GM18511 (cell line): ENCODE data around the gene SCGB1A1.
"Not testable (repeated sequence)": the region's sequence is repeated elsewhere in the genome, so short reads cannot be mapped to it uniquely, and the experiment has no call there.

ENCODE experiments used
- ATAC-seq: cut with Tn5 transposase; IDR thresholded peaks from one replicate; pipeline ENCODE4 v1.9.1; 2021; ENCODE audit warnings: mild to moderate bottlenecking, moderate library complexity; ENCODE audit not compliant: unreplicated experiment

SCGB1A1 gene

DNA sequence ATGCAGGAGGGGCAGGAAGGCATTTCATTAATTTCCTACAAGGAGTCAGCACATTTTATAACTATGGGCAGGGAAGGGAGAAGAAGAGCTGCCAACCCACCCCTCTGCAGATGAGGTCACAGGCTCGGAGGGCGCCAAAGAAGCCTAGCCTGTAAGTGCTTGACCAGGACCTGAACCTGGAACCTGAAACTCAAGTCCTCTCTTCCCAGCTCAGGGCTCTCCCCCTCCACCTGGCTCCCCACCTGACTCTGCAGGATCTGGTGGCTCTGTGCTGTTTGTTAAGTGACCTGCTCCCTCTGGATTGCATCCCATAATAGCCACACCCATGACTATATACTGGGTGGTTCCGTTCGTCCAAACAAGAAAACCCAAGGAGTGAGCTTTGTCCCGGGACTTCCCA lies 27.3 kb downstream of the SCGB1A1 start:
- no peak for ATAC-seq

DNA sequence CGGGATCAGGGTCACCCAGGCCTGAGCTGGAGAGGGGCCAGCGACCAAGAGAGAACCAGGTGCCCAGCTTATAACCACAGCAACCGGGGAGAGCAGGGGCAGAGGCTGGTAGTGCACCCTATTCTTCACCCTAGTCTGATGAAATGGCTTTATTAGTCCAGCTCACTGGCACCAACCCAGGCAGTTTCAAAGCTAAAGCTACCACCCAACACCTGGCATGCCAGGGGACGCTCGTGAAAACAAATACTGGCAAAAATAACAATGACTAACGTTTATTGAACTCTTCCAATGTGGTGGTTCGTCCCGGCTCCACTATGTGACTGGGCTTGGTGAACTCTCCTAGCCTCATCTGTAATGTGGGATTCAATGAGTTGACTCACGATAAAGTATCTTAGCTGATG lies 30.6 kb downstream of the SCGB1A1 start:
- no peak for ATAC-seq

DNA sequence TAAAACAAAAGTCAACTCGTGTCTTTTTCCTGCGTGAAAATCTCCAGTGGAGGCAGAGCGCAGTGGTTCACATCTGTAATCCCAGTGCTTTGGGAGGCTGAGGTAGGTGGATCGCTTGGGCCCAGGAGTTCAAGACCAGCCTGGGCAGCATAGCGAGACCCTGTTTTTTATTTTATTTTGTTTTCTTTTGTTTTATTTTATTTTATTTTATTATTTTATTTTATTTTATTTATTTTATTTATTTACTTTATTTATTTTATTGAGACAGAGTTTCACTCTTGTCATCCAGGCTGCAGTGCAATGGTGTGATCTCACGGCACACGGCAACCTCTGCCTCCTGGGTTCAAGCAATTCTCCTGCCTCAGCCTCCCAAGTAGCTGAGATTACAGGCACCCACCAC lies 31.1 kb downstream of the SCGB1A1 start:
- not testable (repeated sequence) for ATAC-seq

DNA sequence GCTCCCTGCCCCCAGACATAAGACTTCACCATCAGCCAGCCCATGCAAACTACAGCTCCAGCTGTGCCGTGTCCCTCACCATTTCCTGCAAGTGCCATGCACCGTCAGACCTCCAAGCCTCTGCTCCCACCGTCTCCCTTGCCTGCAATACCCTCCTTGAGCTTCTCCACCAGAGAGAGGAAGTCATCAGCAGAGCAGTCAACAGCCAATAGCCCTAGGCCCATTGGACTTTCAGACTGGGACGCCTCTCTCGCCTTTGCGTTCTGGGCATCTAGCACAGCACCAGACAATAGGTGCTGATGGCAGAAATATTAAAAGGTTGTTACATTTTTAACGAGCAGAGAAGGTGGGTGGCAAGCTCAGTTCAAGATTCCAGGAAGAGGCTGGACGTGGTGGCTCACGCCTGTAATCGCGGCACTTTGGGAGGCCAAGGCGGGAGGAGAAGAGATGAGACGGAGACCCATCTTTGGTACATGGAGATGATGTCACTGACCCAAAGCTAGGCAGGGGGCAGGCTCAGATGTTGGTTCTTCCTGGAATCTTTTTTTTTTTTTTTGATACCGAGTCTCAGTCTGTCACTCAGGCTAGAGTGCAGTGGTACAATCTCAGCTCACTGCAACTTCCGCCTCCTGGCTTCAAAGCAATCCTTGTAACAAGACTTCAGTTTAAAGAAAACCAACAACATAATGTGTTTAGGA lies 31.9 kb downstream of the SCGB1A1 start:
- no peak for ATAC-seq

DNA sequence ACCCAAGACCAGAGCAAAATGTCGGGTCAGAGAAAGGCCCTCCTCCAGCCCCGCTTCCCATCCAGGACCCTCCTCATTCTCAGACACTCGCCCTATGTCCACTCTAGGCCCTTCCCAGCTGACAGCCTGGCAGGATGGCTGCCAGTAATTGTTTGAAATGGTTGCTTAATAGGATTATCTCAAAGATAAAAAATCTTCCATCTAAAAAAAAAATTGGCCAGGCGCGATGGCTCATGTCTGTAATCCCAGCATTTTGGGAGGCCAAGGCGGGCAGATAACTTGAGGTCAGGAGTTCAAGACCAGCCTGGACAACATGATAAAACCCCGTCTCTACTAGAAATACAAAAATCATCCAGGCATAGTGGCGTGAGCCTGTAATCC lies 32.4 kb downstream of the SCGB1A1 start:
- no peak for ATAC-seq

DNA sequence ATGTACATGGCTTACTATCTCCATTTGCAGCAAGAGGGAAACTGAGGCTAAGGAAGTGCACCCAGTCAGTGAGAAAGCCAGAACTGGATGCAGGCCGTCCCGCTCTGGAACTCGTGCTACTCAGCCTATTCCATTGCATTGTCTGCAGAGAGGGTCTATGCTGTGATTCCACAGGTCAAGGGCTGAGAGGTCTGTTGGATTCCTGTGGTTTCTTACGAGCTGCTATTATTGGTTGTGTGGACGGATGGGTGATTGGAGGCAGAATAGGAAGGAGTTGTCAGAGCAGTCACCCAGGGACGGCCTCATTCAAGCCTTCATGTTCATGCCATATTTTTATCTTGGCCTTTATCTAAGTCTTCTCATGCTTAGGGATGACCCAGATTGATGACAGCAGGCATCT lies 33.4 kb downstream of the SCGB1A1 start:
- no peak for ATAC-seq

DNA sequence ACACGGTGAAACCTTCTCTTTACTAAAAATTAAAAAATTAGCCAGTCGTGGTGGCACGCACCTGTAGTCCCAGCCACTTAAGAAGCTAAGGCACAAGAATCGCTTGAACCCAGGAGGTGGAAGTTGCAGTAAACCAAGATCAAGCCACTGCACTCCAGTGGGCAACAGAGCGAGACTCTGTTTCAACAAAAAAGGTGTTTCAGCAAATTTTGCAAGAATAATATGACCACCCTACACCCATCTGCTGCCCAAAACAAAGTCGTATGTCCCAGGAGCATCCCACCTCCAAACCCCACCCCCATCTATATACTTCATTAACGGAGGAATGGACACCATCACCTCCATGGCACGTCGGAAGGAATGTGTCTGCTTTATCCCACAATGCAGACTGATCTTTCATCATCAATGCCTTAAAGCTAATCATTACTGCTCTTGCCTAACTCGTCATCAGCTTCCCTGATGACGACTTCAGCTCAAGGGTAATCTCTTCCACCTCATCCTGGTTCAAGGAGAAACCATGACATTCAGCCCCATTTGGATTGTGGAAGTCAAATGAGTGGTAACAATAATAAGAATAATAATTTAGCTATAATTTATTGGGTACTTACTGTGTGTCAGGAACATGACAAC lies 34.1 kb downstream of the SCGB1A1 start:
- ATAC-seq: no peak

DNA sequence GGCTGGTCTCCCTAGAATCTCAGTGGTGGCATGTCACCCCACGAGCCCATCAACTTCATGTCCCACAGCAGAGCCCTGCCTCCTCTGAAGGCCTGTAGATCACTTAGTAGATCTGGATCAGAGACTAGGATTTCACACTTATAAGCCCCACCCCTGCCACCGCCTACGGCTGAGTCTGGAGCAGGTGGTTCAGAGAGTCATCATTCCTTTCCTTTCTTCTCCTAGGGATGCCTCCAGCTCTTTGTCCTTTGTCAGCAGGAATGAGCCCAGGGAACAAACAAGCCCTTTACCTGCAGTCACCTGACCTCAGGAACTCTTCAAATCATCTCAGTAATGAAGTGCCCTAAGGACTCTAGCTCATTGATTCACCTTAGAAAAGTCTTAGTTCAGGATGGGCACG lies 37.8 kb downstream of the SCGB1A1 start:
- ATAC-seq: no peak

DNA sequence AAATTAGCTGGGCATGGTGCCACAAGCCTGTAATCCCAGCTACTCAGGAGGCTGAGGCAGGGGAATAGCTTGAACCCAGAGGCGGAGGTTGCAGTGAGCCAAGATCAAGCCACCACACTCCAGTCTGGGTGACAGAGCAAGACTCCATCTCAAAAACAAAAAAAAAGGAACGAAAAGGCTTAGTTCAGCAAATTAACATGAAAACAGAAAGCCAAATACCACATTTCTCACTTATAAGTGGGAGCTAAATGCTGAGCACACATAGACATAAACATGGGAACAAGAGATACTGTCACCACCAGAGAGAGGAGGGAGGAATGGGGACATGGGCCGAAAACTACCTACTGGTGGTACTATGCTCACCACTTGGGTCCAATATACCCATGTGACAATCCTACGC lies 38.6 kb downstream of the SCGB1A1 start:
- ATAC-seq: no peak

DNA sequence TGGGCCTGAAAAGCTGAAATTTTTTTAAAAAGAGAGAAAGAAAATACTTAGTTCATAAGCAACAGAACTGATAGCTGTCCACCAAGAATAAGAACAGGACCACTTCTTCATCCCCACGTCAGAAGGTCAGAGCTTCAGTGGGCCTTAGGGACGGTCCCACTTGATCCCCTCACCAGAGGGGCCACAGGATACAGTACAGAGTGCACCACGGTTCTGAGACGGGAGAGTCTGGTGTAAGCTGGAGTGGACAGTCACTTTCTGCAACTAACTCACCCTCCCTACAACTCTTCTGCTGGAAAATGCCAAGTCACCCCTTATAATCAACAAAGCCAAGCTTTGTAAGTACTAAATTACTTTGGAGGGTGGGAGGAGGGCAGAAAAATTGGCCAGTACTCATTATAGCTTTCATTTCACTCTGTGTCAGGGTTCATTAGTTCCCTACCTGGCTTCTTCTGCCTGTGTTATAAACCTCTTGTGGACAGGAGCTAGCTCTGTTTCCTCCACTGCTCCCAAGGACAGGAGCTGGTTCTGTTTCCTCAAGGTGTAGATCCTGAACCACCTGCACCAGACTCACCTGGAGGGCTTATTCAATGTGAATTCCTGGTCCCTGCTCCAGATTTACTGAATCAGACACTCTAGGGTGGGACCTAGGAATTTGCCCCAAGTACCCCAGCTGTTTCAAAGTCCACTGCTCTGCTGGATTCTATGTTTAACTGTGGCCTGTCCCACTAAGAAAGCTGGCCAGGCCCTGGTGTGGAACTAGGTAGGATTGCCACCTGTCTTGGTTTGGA lies 39.6 kb downstream of the SCGB1A1 start:
- no peak for ATAC-seq

DNA sequence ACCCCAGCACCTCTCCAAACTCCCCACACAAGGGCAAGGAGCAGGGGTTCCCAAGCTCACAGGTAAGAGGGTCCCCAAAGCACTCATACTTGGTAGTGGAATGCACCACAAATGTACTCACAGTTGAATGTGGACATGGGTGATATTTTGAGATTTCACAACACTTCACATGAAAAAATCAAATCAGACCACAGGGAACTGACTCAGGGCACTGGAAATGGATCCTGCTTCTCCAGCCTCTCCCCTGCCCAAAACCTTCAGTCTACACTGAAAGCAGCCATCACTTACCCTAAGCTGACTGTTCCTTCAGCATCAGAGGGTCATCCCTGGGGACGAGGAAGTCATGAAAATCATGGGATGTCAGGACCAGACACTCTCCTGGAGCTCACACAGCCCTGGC lies 40.2 kb downstream of the SCGB1A1 start:
- no peak for ATAC-seq

DNA sequence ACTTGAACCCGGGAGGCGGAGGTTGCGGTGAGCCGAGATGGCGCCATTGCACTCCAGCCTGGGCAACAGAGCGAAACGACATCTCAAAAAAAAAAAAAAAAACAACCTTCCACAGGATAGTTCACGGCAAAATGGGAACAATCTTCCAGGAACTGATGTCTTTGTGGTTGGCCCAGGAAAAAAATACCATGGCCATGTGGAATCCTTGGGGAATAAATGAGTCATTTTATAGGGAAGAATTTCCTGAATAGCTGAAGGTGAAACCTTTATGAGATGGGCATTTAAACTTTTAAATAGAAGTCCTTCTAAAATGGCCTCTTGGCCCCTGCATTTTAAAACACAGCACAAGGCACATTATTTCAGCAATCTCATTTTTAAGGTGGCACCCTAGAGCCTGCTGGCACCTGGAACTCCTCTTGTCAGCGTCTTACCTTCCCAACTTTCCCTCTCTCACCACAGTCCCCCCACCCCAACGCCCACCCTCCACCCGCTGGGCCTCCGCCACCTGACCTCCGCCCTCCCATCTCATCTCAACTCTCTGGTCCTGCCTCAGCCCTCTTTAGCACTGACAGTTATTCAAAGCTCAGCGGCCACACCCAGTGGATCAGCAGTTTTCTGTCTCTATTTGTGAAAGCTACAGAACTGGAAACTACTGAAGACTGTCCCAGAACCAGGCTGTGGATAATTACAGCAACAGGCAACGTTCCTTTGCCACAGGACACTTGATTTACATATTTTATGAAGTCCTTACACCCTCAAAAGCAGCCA lies 43.1 kb downstream of the SCGB1A1 start:
- ATAC-seq: no peak

DNA sequence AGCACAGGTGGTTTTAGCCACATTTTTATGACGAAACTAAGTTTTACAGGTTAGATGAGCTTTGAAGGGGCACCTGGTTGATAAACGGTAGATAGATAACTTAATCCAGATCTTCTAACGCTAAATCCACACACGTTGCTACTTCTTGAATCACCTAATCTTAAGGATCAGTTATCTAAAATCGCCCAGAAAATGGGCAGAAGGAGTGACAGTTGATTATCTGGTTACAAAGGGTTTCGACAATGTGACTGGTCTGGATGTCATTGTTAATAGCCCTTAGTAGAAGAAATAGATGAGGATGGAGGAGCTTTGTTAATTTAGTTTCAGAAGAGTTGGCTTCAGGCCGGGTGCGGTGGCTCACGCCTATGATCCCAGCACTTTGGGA lies 43.7 kb downstream of the SCGB1A1 start:
- ATAC-seq: no peak

DNA sequence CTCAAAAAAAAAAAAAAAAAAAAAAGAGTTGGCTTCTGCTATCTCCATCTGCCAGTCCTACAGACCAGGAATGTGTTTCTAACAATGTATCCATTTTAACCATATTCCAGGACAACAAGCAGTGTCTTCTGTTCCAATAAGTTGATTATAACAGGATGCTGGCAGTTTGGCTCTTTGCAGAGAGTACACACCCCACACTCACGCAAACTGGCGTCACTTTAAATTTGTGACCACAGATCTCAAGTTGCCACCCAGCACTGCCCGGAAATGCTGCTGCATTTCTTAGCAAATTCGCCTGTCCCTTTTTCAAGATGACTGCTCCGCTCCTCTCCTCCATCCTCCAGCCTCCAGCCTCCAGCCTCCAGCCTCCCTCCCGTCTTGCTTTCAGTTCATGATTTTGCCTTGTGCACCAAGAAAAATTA lies 44.3 kb downstream of the SCGB1A1 start:
- ATAC-seq: no peak

DNA sequence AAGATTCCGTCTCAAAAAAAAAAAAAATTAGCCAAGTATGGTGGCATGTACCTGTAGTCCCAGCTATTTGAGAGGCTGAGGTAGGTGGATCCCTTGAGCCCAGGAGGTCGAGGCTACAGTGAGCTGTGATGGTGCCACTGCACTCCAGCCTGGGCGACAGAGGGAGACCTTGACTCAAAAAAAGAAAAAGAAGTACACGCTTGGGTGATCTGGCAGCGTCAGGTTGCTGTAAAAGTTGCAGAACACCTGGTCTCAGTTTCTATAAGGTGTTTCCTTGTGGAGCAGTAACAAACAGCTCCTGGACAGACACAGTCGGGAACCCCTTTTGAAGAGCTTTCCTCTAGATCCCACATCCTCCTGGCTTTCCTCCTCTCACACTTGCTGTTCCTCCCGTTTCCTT lies 45.8 kb downstream of the SCGB1A1 start:
- no peak for ATAC-seq

DNA sequence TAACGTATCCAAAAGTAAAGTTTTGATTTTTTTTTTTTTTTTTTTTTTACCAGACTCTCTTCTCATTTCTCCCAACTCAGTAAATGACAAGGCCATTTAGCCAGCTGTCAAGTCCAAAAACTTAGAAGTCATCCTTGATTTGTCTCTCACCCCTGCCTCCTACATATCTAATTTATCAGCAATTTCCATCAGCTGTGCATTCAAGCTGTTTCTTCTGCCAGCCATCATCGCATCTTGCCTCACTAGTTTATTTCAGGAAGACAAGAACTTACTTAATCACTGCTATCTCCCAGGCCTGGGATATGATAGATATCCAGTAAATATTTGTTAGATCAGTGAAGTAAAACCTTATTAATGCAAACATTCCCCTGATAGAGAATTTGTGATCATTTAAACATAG lies 47.6 kb downstream of the SCGB1A1 start:
- no peak for ATAC-seq

DNA sequence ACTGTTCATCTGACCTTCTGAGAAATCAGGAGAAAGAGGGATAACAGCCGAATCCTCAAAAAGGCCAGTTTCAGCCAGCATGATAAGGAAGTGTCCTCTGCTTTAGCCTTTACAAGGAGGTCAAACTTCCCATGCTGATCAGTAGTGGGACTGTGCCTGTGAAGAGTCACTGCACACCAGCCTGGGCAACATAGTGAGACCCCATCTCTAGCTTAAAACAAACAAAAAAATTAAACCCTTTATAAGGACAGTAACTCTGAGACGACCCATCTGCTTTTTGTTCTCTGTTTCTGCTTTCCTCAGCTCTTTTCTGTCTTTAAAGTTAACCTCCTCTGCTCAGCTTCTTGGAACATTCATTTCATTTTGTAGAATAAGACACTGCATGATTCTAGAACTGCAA lies 49.7 kb downstream of the SCGB1A1 start:
- no peak for ATAC-seq

DNA sequence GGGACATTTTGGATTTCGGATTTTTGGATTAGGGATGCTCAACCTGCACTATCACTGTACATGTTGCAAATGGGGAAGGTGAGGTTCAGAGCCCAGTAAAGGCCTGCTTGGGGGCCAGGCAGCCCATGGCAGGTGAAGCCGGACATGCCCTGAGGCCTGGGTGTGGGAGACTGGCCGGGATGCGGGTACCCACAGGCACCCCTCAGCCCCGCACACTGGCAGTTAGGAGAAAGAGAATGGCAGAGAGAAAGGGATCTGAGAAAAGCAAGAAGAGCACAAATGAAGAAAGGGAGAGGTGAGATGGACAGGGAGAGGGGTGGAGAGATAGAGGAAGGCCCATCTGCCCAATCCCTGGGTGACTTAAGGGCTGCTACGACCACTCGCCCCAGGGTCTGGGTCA lies 52.8 kb downstream of the SCGB1A1 start:
- no peak for ATAC-seq

DNA sequence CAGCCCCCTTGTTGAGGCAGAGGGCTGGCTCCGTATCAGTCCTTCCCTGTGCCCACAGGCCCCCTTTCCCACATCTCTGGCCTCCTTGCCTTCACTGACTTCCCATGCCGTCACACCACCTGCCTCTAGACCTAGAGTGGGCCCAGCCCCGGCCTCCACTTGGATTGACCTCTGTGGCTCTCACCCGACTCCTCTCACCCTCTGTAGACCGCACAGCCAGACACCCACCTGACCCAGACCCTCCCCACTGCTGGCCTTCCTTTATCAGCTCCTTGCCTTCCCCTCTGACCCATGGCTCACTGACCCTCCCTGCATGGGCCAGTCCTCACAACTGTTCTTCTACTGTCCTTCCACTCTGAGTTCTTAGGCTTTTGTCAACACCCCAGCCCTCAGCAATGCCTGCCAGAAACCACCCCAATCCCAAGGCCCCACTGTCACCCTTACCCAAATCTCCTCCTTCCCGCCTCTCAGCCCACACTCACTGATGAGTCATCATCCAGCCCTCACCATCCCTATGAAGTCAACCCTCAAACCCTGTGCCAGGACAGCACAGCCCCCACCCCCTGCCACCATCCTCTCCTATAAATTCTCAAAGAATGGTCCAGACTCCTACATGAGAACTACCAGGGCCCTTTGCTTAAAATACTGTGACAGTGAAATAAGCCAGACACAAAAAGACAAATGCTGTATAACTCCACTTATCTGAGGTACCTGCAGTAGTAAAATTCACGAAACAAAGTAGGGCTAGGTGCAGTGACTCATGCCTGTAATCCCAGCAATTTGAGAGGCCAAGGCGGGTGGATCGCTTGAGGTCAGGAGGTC lies 53.4 kb downstream of the SCGB1A1 start:
- no peak for ATAC-seq
